Spleen (tissue), 7 donors: Measurements from ENCODE around the gene SPTBN1.

Source experiments
- POLR2A ChIP-seq, 3 donors: fragments of 450-650 bp; IDR thresholded peaks; one replicate each; pipeline ENCODE4 v1.5.1; 2017; ENCODE audit warnings: antibody characterized with exemption in 3 of 3, mild to moderate bottlenecking in 1 of 3
- POLR2AphosphoS5 ChIP-seq, 3 donors: sonication (generic); formaldehyde crosslinking; IDR thresholded peaks; one replicate each; pipeline ENCODE4 v1.5.1; 2017; ENCODE audit warnings: antibody characterized with exemption in 3 of 3
- TF ChIP-seq, protein P1 (sequence below), 11 experiments: fragments of 200-600 bp in 7 of 11; fragments of 450-650 bp in 4 of 11; sonication (generic) in 4 of 11; IDR thresholded peaks in 8 of 11; conservative IDR thresholded peaks in 3 of 11; 1 replicate in 7 of 11; 2 replicates in 4 of 11; pipeline versions ENCODE4 v1.4.0 to v1.8.0; 2016 to 2021; ENCODE audit warnings: antibody characterized with exemption in 11 of 11, inconsistent platforms in 4 of 11, mild to moderate bottlenecking in 1 of 11
- donor health status: DM: no; HTN: no; CAD: no; lungs with moderate emphysema.
- donor health status: DM: no; HTN: no; CAD: no.
- donor health status: DM: no; HTN: no; CAD: no.

DNA sequence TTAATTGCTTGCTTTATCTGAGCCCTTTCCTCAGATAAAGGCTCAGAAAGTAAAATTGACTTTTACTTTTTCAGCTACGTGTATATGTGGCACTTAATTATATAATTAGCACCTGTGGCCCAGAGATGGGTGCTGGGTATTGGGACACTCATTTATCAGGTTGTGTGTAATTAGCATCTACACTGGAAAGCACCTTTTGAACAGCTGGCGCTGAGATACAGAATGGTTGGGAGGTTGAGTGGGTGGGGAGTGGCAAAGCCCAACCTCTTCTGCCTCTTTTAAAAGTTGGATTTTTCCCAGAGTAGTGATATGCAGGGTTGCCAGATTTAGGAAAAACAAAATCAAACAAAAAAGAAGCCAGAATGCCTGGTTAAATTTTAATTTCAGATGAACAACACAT is 23.9 kb downstream of the SPTBN1 start:
- TF ChIP-seq, protein P1, sequence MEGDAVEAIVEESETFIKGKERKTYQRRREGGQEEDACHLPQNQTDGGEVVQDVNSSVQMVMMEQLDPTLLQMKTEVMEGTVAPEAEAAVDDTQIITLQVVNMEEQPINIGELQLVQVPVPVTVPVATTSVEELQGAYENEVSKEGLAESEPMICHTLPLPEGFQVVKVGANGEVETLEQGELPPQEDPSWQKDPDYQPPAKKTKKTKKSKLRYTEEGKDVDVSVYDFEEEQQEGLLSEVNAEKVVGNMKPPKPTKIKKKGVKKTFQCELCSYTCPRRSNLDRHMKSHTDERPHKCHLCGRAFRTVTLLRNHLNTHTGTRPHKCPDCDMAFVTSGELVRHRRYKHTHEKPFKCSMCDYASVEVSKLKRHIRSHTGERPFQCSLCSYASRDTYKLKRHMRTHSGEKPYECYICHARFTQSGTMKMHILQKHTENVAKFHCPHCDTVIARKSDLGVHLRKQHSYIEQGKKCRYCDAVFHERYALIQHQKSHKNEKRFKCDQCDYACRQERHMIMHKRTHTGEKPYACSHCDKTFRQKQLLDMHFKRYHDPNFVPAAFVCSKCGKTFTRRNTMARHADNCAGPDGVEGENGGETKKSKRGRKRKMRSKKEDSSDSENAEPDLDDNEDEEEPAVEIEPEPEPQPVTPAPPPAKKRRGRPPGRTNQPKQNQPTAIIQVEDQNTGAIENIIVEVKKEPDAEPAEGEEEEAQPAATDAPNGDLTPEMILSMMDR (IDR thresholded peaks at IDR 0.05 in 8 of 11, conservative IDR thresholded peaks at IDR 0.05 in 3 of 11): no peak
- TF ChIP-seq POLR2AphosphoS5 (IDR thresholded peaks at IDR 0.05) (no peak), POLR2A (IDR thresholded peaks at IDR 0.05) (no peak)
